ENCODE results near the gene STEAP2. TPM values are rescaled to one million over a fixed set of nuclear protein-coding genes. Genes with fewer than 3 reads are reported as not detected.

Gene STEAP2
- 3.0 to 4.2 TPM (median 3.9 TPM) in 5 replicates for total RNA-seq (2022; extraction: Qiagen RNA extraction)

GRCh38 chr7:90211391-90212148 is at the start of gene STEAP2:
TSS of gene STEAP2 (plus strand) at chr7:90211740. CDS start at chr7:90225083, 13,343 bp downstream.

GRCh38 chr7:90244909-90245851 is 33.6 kb downstream of the STEAP2 start, which contains the start of gene CFAP69:
TSS of gene CFAP69 (plus strand) at chr7:90245174. CDS start at chr7:90245425, 251 bp downstream.

Other genes starting within 250 kb of the STEAP2 start
- 15.9 to 18.5 TPM (median 16.9 TPM) in 5 replicates for gene STEAP1, start 57.3 kb upstream of the STEAP2 start, total RNA-seq (2022; extraction: Qiagen RNA extraction)
- gene CFAP69, start 33.4 kb downstream of the STEAP2 start, total RNA-seq (2022; extraction: Qiagen RNA extraction) = 1.2 to 2.5 TPM (median 2.0 TPM) in 5 replicates
- gene FAM237B, start 109.6 kb downstream of the STEAP2 start, total RNA-seq (2022; extraction: Qiagen RNA extraction) = 0.02 to 0.10 TPM (median 0.05 TPM) in 5 replicates
- 25.1 to 29.7 TPM (median 27.3 TPM) in 5 replicates for gene GTPBP10, start 135.0 kb downstream of the STEAP2 start, total RNA-seq (2022; extraction: Qiagen RNA extraction)
- 31.5 to 38.0 TPM (median 35.8 TPM) in 5 replicates for gene CLDN12, start 191.7 kb downstream of the STEAP2 start, total RNA-seq (2022; extraction: Qiagen RNA extraction)